Lung (tissue), 13 donors: Measurements from ENCODE around the gene PLCD4. TPM values are rescaled to one million over a fixed set of nuclear protein-coding genes. Genes with fewer than 3 reads are reported as not detected.

Source experiments
- ATAC-seq: fragments of 200-7000 bp; cut with Tn5 transposase; one replicate; pipeline ENCODE4 v1.9.1; 2020; ENCODE audit warnings: moderate number of reproducible peaks; ENCODE audit not compliant: insufficient read depth, low FRiP score
- DNase-seq, 3 donors: peaks; one replicate each; pipeline ENCODE4 v3.0.0-alpha.2; 2013 to 2017
- H3K27ac ChIP-seq, 2 donors: one replicate each; pipeline ENCODE4 v1.5.1; 2013; ENCODE audit warnings: mild to moderate bottlenecking in 2 of 2, moderate library complexity in 2 of 2, control low read depth in 1 of 2, inconsistent platforms in 1 of 2, low read depth in 1 of 2, low read length in 1 of 2
- H3K27me3 ChIP-seq, 3 donors: one replicate each; pipeline ENCODE4 v1.5.1; 2013; ENCODE audit warnings: low read length in 2 of 3; ENCODE audit not compliant: control insufficient read depth in 3 of 3, insufficient read depth in 3 of 3
- H3K36me3 ChIP-seq, 4 donors: one replicate each; pipeline ENCODE4 v1.5.1; 2013; ENCODE audit warnings: low read length in 4 of 4, mild to moderate bottlenecking in 1 of 4, moderate library complexity in 1 of 4; ENCODE audit not compliant: control insufficient read depth in 4 of 4, insufficient read depth in 4 of 4
- H3K4me1 ChIP-seq, 5 donors: one replicate each; pipeline ENCODE4 v1.5.1; 2013; ENCODE audit warnings: low read length in 5 of 5, mild to moderate bottlenecking in 2 of 5, moderate library complexity in 1 of 5; ENCODE audit not compliant: control insufficient read depth in 5 of 5, insufficient read depth in 5 of 5
- H3K4me3 ChIP-seq: one replicate; pipeline ENCODE4 v1.5.1; 2013; ENCODE audit warnings: mild to moderate bottlenecking, control low read depth, moderate library complexity
- H3K9ac ChIP-seq, 2 donors: one replicate each; pipeline ENCODE4 v1.5.1; 2013; ENCODE audit warnings: low read length in 2 of 2, control low read depth in 1 of 2; ENCODE audit not compliant: insufficient read depth in 1 of 2
- H3K9me3 ChIP-seq, 4 donors: one replicate each; pipeline ENCODE4 v1.5.1; 2013; ENCODE audit warnings: low read length in 3 of 4, mild to moderate bottlenecking in 1 of 4, moderate library complexity in 1 of 4; ENCODE audit not compliant: control insufficient read depth in 4 of 4, insufficient read depth in 3 of 4
- CTCF ChIP-seq: IDR thresholded peaks from 2 replicates; pipeline ENCODE4 v1.5.1; 2012; ENCODE audit warnings: mild to moderate bottlenecking; ENCODE audit errors: control extremely low read depth, extremely low read depth
- WGBS, 2 donors: extraction: QIAGEN DNeasy Blood & Tissue Kit; methylation state at CpG; one replicate each; pipeline ENCODE4 v1.1.7; 2013; 5-methylcytosine and 5-hydroxymethylcytosine counted together
- polyA plus RNA-seq, 2 donors: library from polyadenylated mRNA; stranded (reverse); fragments of 200-250 nt; gene quantifications; one replicate each; pipeline ENCODE4 v1.2.1, GENCODE V29; 2013
- small RNA-seq: library from RNA; depleted of rRNA; stranded (forward); fragments of <200 nt; gene quantifications from one replicate; pipeline ENCODE3, GENCODE V24; 2014; ENCODE audit warnings: low replicate concordance
- total RNA-seq, 2 donors: library from RNA; depleted of rRNA in 1 of 2; stranded (reverse); fragments of >200 nt in 1 of 2; gene quantifications; one replicate each; pipeline ENCODE4 v1.2.1, GENCODE V29; 2014 to 2021
- donor health status: control.
- donor health status: control.
- donor health status: Bipolar disorder and iron deficiency.
- donor health status: healthy.
- donor health status: DM: yes; HTN: yes; CAD: no.

Gene PLCD4
- total and polyA plus RNA-seq, 4 donors, result 0.07 to 4.7 (median 0.80) TPM

GRCh38 chr2:218680061-218680460 is 72.4 kb downstream of the PLCD4 start:
- DNase-seq, result no peak
- Histone ChIP-seq H3K4me3 (no peak overlapping the region), H3K9me3 (no peaks in the 10 kb centered on the region), H3K4me1 (no peaks in the 10 kb centered on the region), H3K36me3 (peaks cover 4 to 23% (median 10%) of the 10 kb centered on the region in 4 donors), H3K27me3 (no peaks in the 10 kb centered on the region), H3K9ac (no peak overlapping the region), H3K27ac (no peak overlapping the region)
- no peak for TF ChIP-seq CTCF
- no peak for ATAC-seq
- WGBS, 2 donors, result 85 to 91% methylated on average over 3 of the region's 3 CpGs

Small RNA genes within 50 kb of the gene (small RNA-seq; reads per million reads assigned to genes)
- gene RNU6-136P, result not detected

Other genes starting within 250 kb of the PLCD4 start
- gene SLC11A1, start 225.6 kb upstream of the PLCD4 start, total RNA-seq, result 100 to 1,000 TPM in 1 of 2 donors, 10 to 100 TPM in 1; 57.6 to 262 TPM
- gene SLC11A1, start 225.6 kb upstream of the PLCD4 start, polyA plus RNA-seq, result 100 to 1,000 TPM; 206 to 359 TPM
- gene CTDSP1, start 208.0 kb upstream of the PLCD4 start, total RNA-seq, result 100 to 1,000 TPM; 155 to 183 TPM
- 100 to 1,000 TPM; 113 to 123 TPM for gene CTDSP1, start 208.0 kb upstream of the PLCD4 start, polyA plus RNA-seq
- under 1 TPM; 0.21 to 0.77 TPM for gene VIL1, start 188.8 kb upstream of the PLCD4 start, total RNA-seq
- under 1 TPM; 0.06 to 0.09 TPM for gene VIL1, start 188.8 kb upstream of the PLCD4 start, polyA plus RNA-seq
- gene USP37, start 39.5 kb upstream of the PLCD4 start, total RNA-seq, result 10 to 100 TPM; 13.6 to 23.5 TPM
- gene USP37, start 39.5 kb upstream of the PLCD4 start, polyA plus RNA-seq, result 1 to 10 TPM; 2.6 to 2.7 TPM
- gene CNOT9, start 39.1 kb upstream of the PLCD4 start, total RNA-seq, result 10 to 100 TPM; 37.7 to 39.9 TPM
- 10 to 100 TPM; 18.0 to 24.7 TPM for gene CNOT9, start 39.1 kb upstream of the PLCD4 start, polyA plus RNA-seq
- gene ZNF142, start 51.7 kb downstream of the PLCD4 start, total RNA-seq, result 10 to 100 TPM; 17.2 to 29.4 TPM
- 1 to 10 TPM; 7.2 to 7.7 TPM for gene ZNF142, start 51.7 kb downstream of the PLCD4 start, polyA plus RNA-seq
- 10 to 100 TPM; 21.4 to 45.2 TPM for gene BCS1L, start 51.8 kb downstream of the PLCD4 start, total RNA-seq
- 10 to 100 TPM; 31.5 to 38.8 TPM for gene BCS1L, start 51.8 kb downstream of the PLCD4 start, polyA plus RNA-seq
- 10 to 100 TPM; 15.5 to 20.0 TPM for gene RNF25, start 64.1 kb downstream of the PLCD4 start, total RNA-seq
- 10 to 100 TPM; 20.0 to 34.4 TPM for gene RNF25, start 64.1 kb downstream of the PLCD4 start, polyA plus RNA-seq
- 10 to 100 TPM; 39.7 to 70.6 TPM for gene STK36, start 64.2 kb downstream of the PLCD4 start, total RNA-seq
- gene STK36, start 64.2 kb downstream of the PLCD4 start, polyA plus RNA-seq, result 10 to 100 TPM; 18.0 to 22.9 TPM
- 10 to 100 TPM; 25.1 to 30.5 TPM for gene TTLL4, start 102.9 kb downstream of the PLCD4 start, total RNA-seq
- 10 to 100 TPM; 18.6 to 19.6 TPM for gene TTLL4, start 102.9 kb downstream of the PLCD4 start, polyA plus RNA-seq
- gene CYP27A1, start 174.2 kb downstream of the PLCD4 start, total RNA-seq, result 100 to 1,000 TPM in 1 of 2 donors, 10 to 100 TPM in 1; 38.3 to 110 TPM
- gene CYP27A1, start 174.2 kb downstream of the PLCD4 start, polyA plus RNA-seq, result 10 to 100 TPM; 65.3 to 88.9 TPM
- not detected for gene PRKAG3, start 223.9 kb downstream of the PLCD4 start, total RNA-seq
- gene PRKAG3, start 223.9 kb downstream of the PLCD4 start, polyA plus RNA-seq, result under 1 TPM in 1 of 2 donors, not detected in 1; 0.01 TPM